Cardiac fibroblast (primary cell): ENCODE data around the gene CCDC85A.
A peak's percentile ranks its signal among the peaks of the same experiment; 100 is the strongest.
"Not testable (repeated sequence)": the region's sequence is repeated elsewhere in the genome, so short reads cannot be mapped to it uniquely, and the experiment has no call there.

Experiments
- DNase-seq, 2 donors: peaks; one replicate each; pipeline versions ENCODE4 v3.0.0 to v3.0.0-alpha.2; 2010; ENCODE audit warnings: low read depth in 2 of 2
- H3K4me3 ChIP-seq, 2 donors: replicated peaks in 1 of 2; 1 replicate in 1 of 2; 2 replicates in 1 of 2; pipeline ENCODE4 v1.5.1; 2011; ENCODE audit warnings: low read depth in 2 of 2, low read length in 2 of 2, mild to moderate bottlenecking in 2 of 2, moderate library complexity in 1 of 2
- CTCF ChIP-seq: IDR thresholded peaks from one replicate; pipeline ENCODE4 v1.5.1; 2011; ENCODE audit warnings: low read depth, mild to moderate bottlenecking, low read length, inconsistent platforms

The CCDC85A gene

GRCh38 chr2:56183643-56184499 is at the start of gene CCDC85A:
Gene CCDC85A (plus strand): TSS chr2:56183990. CDS start chr2:56184625, 635 bp downstream.
- DNase-seq, result peak; percentile 82 to 87
- TF ChIP-seq CTCF, result peak; percentile 91
- H3K4me3 ChIP-seq, result peak within 1 kb of the TSS; percentile 61 to 72

- DNase-seq, result no peak
- H3K4me3 ChIP-seq, result no peak overlapping the region
- TF ChIP-seq CTCF, result no peak
Measured at GRCh38 chr2:56134861-56135260, 48.9 kb upstream of the CCDC85A start.

GRCh38 chr2:56142497-56143061 is 41.2 kb upstream of the CCDC85A start:
- H3K4me3 ChIP-seq, DNase-seq: not testable (repeated sequence)

- no peak overlapping the region for H3K4me3 ChIP-seq
- no peak for DNase-seq
- no peak for TF ChIP-seq CTCF
Measured at GRCh38 chr2:56147907-56148306, 35.9 kb upstream of the CCDC85A start.

GRCh38 chr2:56148825-56149224 is 35.0 kb upstream of the CCDC85A start:
- no peak for TF ChIP-seq CTCF
- DNase-seq, result no peak
- H3K4me3 ChIP-seq, result no peak overlapping the region

GRCh38 chr2:56151841-56152240 is 31.9 kb upstream of the CCDC85A start:
- DNase-seq, result no peak
- H3K4me3 ChIP-seq, result no peak overlapping the region
- TF ChIP-seq CTCF, result no peak

GRCh38 chr2:56155188-56155587 is 28.6 kb upstream of the CCDC85A start:
- no peak overlapping the region for H3K4me3 ChIP-seq
- no peak for DNase-seq
- no peak for TF ChIP-seq CTCF

GRCh38 chr2:56159875-56160274 is 23.9 kb upstream of the CCDC85A start:
- not testable (repeated sequence) for H3K4me3 ChIP-seq

More at GRCh38 chr2:56159875-56160274, 23.9 kb upstream of the CCDC85A start:
- DNase-seq, result not testable (repeated sequence)
